HepG2 (cell line): Measurements from ENCODE around the gene DMXL1. TPM values are rescaled to one million over a fixed set of nuclear protein-coding genes. Genes with fewer than 3 reads are reported as not detected.
"Not testable (repeated sequence)": the region's sequence is repeated elsewhere in the genome, so short reads cannot be mapped to it uniquely, and the experiment has no call there.

Source experiments
- ATAC-seq: fragments of 200-7000 bp; cut with Tn5 transposase; 3 replicates; pipeline ENCODE4 v1.9.1; 2020; ENCODE audit warnings: mild to moderate bottlenecking, moderate library complexity
- BruUV-seq: library from RNA; stranded (reverse); fragments of 400-500 nt; replicated peaks from 2 replicates; lab custom pipeline; 2021; lab: Mats Ljungman, UMichigan
- CTCF ChIA-PET: fragments of 300-600 bp; formaldehyde crosslinking; extraction: SDS; loops from one replicate; lab custom pipeline; 2021; ENCODE audit warnings: low total read pairs, inconsistent platforms, low intra/inter-chr PET ratio; lab: Yijun Ruan, JAX
- POLR2A ChIA-PET: fragments of 350-600 bp; sonication (Branson Sonifier 250); formaldehyde crosslinking; loops from one replicate; lab custom pipeline; 2020; ENCODE audit warnings: antibody characterized with exemption, inconsistent platforms; lab: Yijun Ruan, JAX
- DNase-seq: peaks from one replicate; pipeline ENCODE4 v3.0.0-alpha.2; 2015; ENCODE audit warnings: low spot score
- FAIRE-seq: peaks from 3 replicates; lab custom pipeline; 2011; peaks lifted over from hg19 to GRCh38; lab: Jason Lieb, UNC
- H2AFZ ChIP-seq: one replicate; pipeline ENCODE4 v1.6.1; 2011; ENCODE audit warnings: low read length, inconsistent platforms
- H3K27ac ChIP-seq: fragments of 300-600 bp; 3 replicates; pipeline ENCODE4 v1.8.0; 2011; ENCODE audit warnings: mixed run types, mild to moderate bottlenecking, mixed read lengths, low read length, inconsistent platforms; ENCODE audit not compliant: insufficient read depth; ENCODE audit errors: extremely low read length
- H3K27me3 ChIP-seq, 2 experiments: fragments of 200-600 bp in 1 of 2; 2 replicates in 1 of 2; 3 replicates in 1 of 2; pipeline versions ENCODE4 v1.6.0 to v1.8.0; 2011; ENCODE audit warnings: low read length in 2 of 2, mild to moderate bottlenecking in 2 of 2, moderate library complexity in 2 of 2, inconsistent platforms in 1 of 2; ENCODE audit not compliant: insufficient read depth in 2 of 2, control insufficient read depth in 1 of 2
- H3K36me3 ChIP-seq, 2 experiments: fragments of 200-600 bp in 1 of 2; replicated peaks in 1 of 2; 2 replicates in 1 of 2; 3 replicates in 1 of 2; pipeline versions ENCODE4 v1.5.1 to v1.8.0; 2011; ENCODE audit warnings: low read length in 2 of 2, inconsistent platforms in 1 of 2; ENCODE audit not compliant: insufficient read depth in 2 of 2, control insufficient read depth in 1 of 2
- H3K4me1 ChIP-seq: 2 replicates; pipeline ENCODE4 v1.5.1; 2012; ENCODE audit warnings: low read length, inconsistent platforms; ENCODE audit not compliant: insufficient read depth
- H3K4me2 ChIP-seq: 2 replicates; pipeline ENCODE4 v1.6.0; 2011; ENCODE audit warnings: low read depth, low read length, inconsistent platforms
- H3K4me3 ChIP-seq, 3 experiments: fragments of 200-600 bp in 1 of 3; sonication (generic), shearing (Covaris generic) in 1 of 3; replicated peaks in 1 of 3; 2 replicates each; pipeline ENCODE4 v1.5.1; 2011 to 2016; ENCODE audit warnings: low read length in 3 of 3, inconsistent platforms in 2 of 3, low read depth in 2 of 3, mild to moderate bottlenecking in 2 of 3, control low read depth in 1 of 3, mixed read lengths in 1 of 3; ENCODE audit not compliant: insufficient read depth in 1 of 3
- H3K79me2 ChIP-seq: one replicate; pipeline ENCODE4 v1.6.1; 2011; ENCODE audit warnings: low read length, inconsistent platforms; ENCODE audit not compliant: insufficient read depth
- H3K9ac ChIP-seq: 2 replicates; pipeline ENCODE4 v1.6.0; 2011; ENCODE audit warnings: mild to moderate bottlenecking, low read depth, low read length, inconsistent platforms; ENCODE audit not compliant: insufficient read depth
- H3K9me3 ChIP-seq: 2 replicates; pipeline ENCODE4 v1.5.1; 2012; ENCODE audit warnings: mild to moderate bottlenecking, low read length
- H4K20me1 ChIP-seq: 2 replicates; pipeline ENCODE4 v1.6.0; 2011; ENCODE audit warnings: inconsistent platforms, mild to moderate bottlenecking, low read length, moderate library complexity; ENCODE audit not compliant: insufficient read depth
- FOXK2 ChIP-seq: fragments of 450-650 bp; IDR thresholded peaks from 2 replicates; pipeline ENCODE4 v1.6.1; 2016
- HNRNPLL ChIP-seq: fragments of 200-400 bp; formaldehyde crosslinking; IDR thresholded peaks from 2 replicates; pipeline ENCODE4 v1.6.1; 2017; ENCODE audit warnings: mild to moderate bottlenecking, low read depth, low read length; ENCODE audit not compliant: poor library complexity, severe bottlenecking
- JARID2 ChIP-seq: sonication (generic); formaldehyde crosslinking; IDR thresholded peaks from 2 replicates; pipeline ENCODE4 v1.8.1; 2023; ENCODE audit warnings: missing genetic modification reagents, inconsistent platforms; ENCODE audit not compliant: insufficient replicate concordance
- SOX6 ChIP-seq, 2 experiments: fragments of 450-650 bp in 1 of 2; sonication (generic) in 1 of 2; formaldehyde crosslinking in 1 of 2; IDR thresholded peaks; 2 replicates each; pipeline versions ENCODE4 v1.4.0 to v1.6.1; 2017 to 2020; ENCODE audit warnings: antibody characterized with exemption in 1 of 2, mild to moderate bottlenecking in 1 of 2, missing genetic modification reagents in 1 of 2
- THAP8 ChIP-seq: sonication (generic); formaldehyde crosslinking; IDR thresholded peaks from 2 replicates; pipeline ENCODE4 v1.5.1; 2020; ENCODE audit warnings: missing genetic modification reagents, mild to moderate bottlenecking, borderline replicate concordance
- USF2 ChIP-seq, 2 experiments: sonication (generic) in 1 of 2; formaldehyde crosslinking in 1 of 2; IDR thresholded peaks; 2 replicates each; pipeline versions ENCODE4 v1.5.1 to v1.6.1; 2011 to 2020; ENCODE audit warnings: borderline replicate concordance in 1 of 2, low read depth in 1 of 2, low read length in 1 of 2, mild to moderate bottlenecking in 1 of 2, missing genetic modification reagents in 1 of 2, moderate library complexity in 1 of 2
- XBP1 ChIP-seq: sonication (generic); formaldehyde crosslinking; IDR thresholded peaks from 2 replicates; pipeline ENCODE4 v1.5.0; 2020; ENCODE audit warnings: missing genetic modification reagents
- ZKSCAN1 ChIP-seq: fragments of 150-350 bp; IDR thresholded peaks from 2 replicates; pipeline ENCODE4 v1.6.1; 2014; ENCODE audit warnings: low read length
- ZNF224 ChIP-seq: sonication (generic); formaldehyde crosslinking; IDR thresholded peaks from 2 replicates; pipeline ENCODE4 v1.5.0; 2020; ENCODE audit warnings: mild to moderate bottlenecking, missing genetic modification reagents
- ZNF468 ChIP-seq: sonication (generic); formaldehyde crosslinking; IDR thresholded peaks from 2 replicates; pipeline ENCODE4 v1.8.0; 2022; ENCODE audit warnings: mild to moderate bottlenecking, moderate library complexity, missing genetic modification reagents
- ZNF570 ChIP-seq: sonication (generic); formaldehyde crosslinking; IDR thresholded peaks from 2 replicates; pipeline ENCODE4 v1.4.0; 2020; ENCODE audit warnings: mild to moderate bottlenecking, missing genetic modification reagents, borderline replicate concordance
- ZNF598 ChIP-seq: sonication (generic); formaldehyde crosslinking; IDR thresholded peaks from 2 replicates; pipeline ENCODE4 v1.5.1; 2020; ENCODE audit warnings: mild to moderate bottlenecking, missing genetic modification reagents, borderline replicate concordance
- WGBS: methylation state at CpG from one replicate; pipeline ENCODE4 v1.1.6; 2017; ENCODE audit warnings: low lambda C conversion rate; 5-methylcytosine and 5-hydroxymethylcytosine counted together
- in situ Hi-C: cut with HindIII; loops from 2 replicates; pipeline ENCODE4 v1.10.0; 2017; ENCODE audit warnings: low pct_unique_long_range_greater_than_20kb; ENCODE audit not compliant: extremely low pct_ligation_motif_present
- intact Hi-C: fragments of 100-400 bp; cut with micrococcal nuclease; formaldehyde crosslinking; loops from one replicate; pipeline ENCODE4 v1.10.0; 2022; ENCODE audit not compliant: unreplicated experiment
- polyA plus RNA-seq, 8 experiments: library from polyadenylated mRNA; depleted of rRNA in 3 of 8; stranded (reverse) in 7 of 8; unstranded in 1 of 8; fragments of >200 nt; fragmentation: Illumina TruSeq in 4 of 8; extraction: Trizol in 4 of 8; gene quantifications; 2 replicates each; pipeline versions ENCODE4 v1.2.1 to v1.2.3, GENCODE V29; 2011 to 2016; ENCODE audit warnings: low read depth in 4 of 8, missing spikeins in 1 of 8, mixed read lengths in 1 of 8; ENCODE audit not compliant: insufficient read depth in 1 of 8
- total RNA-seq, 5 experiments: library from RNA; depleted of rRNA; stranded (reverse); fragments of >200 nt; fragmentation: Illumina TruSeq; extraction: Trizol; gene quantifications; 2 replicates each; pipeline ENCODE4 v1.2.3, GENCODE V29; 2016; ENCODE audit warnings: low read depth in 1 of 5

Gene DMXL1
- total and polyA plus RNA-seq, 2 of the 13 experiments (the other 11 are each of a cell fraction or from before 2014, with no cell fraction given) = 6.9 to 18.6 TPM

- no peak for TF ChIP-seq SOX6 (IDR thresholded peaks at IDR 0.05)
- no peak for TF ChIP-seq SOX6 (CRISPR knock-in tag; IDR thresholded peaks at IDR 0.05)
- no peak for TF ChIP-seq XBP1 (CRISPR knock-in tag)
- 0 out of 2 replicates have a peak, but pooled peaks have one; percentile 54 for TF ChIP-seq ZNF224 (CRISPR knock-in tag)
- TF ChIP-seq, all 625 proteins: peak for 10
These were observed 691 bp downstream of the DMXL1 start (continued) for GRCh38 chr5:119071561-119071995.

GRCh38 chr5:119072496-119072895 is 1.6 kb downstream of the DMXL1 start:
- no peak overlapping the region for H2AFZ ChIP-seq
- peak overlapping the region; percentile 91 to 93 (median 92); a peak in 5 of 6 replicates for H3K4me3 ChIP-seq
- H3K36me3 ChIP-seq = no peaks in the 10 kb centered on the region
- ChIA-PET POLR2A (no interaction called here), CTCF (no interaction called here)
- H3K4me1 ChIP-seq = peaks cover 37% of the 10 kb centered on the region
- TF ChIP-seq ZNF598 (CRISPR knock-in tag) (no peak), ZNF570 (CRISPR knock-in tag) (no peak), THAP8 (CRISPR knock-in tag) (no peak), HNRNPLL (no peak), SOX6 (IDR thresholded peaks at IDR 0.05) (no peak), SOX6 (CRISPR knock-in tag; IDR thresholded peaks at IDR 0.05) (no peak), ZNF468 (CRISPR knock-in tag) (no peak), USF2 (IDR thresholded peaks at IDR 0.05; ENCODE audit: low read depth, low read length) (no peak), USF2 (CRISPR knock-in tag; IDR thresholded peaks at IDR 0.05; ENCODE audit: borderline replicate concordance) (no peak), JARID2 (no peak), FOXK2 (no peak), ZKSCAN1 (no peak)
- H3K27me3 ChIP-seq = no peaks in the 10 kb centered on the region; a peak in 1 of 5 replicates
- no peak for ATAC-seq
- H3K27ac ChIP-seq = no peak overlapping the region
- H4K20me1 ChIP-seq = no peaks in the 10 kb centered on the region
- peaks cover 48% of the 10 kb centered on the region for H3K79me2 ChIP-seq
- H3K9ac ChIP-seq = peak overlapping the region; percentile 92; the same call in 1 of the 2 replicates
- no TSS peak for BruUV-seq
- WGBS = 50% methylated on average over 2 of the region's 2 CpGs
- DNase-seq = no peak
- in situ Hi-C loops (no loop called here), intact Hi-C loops (loop anchor here (5.0 kb wide), 1 partner anchor 340 kb away; no protein-coding TSS in a partner anchor)
- no peak for FAIRE-seq
- peak overlapping the region; percentile 62 for H3K4me2 ChIP-seq
- no peaks in the 10 kb centered on the region for H3K9me3 ChIP-seq

DNA sequence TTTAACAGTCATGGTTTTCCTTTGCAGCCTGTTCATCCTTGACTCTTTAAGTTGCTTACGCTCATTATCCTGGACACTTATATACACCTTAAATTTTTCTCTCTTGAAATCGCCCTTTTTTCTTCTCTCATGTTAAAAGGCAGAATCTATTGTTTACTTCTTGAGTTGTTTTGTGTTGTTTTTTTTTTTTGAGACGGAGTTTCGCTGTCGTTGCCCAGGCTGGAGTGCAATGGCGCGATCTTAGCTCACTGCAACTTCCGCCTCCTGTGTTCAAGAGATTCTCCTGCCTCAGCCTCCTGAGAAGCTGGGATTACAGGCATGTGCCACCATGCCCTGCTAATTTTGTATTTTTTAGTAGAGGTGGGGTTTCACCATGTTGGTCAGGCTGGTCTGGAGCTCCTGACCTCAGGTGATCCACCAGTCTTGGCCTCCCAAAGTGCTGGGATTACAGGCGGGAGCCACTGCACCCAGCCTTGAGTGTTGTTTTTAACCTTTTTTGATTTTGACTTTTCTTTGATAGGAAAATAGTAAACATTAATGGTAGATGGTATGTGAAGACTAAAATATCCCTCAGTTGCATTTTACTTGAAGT is 3.0 kb downstream of the DMXL1 start:
- H4K20me1 ChIP-seq, H3K36me3 ChIP-seq, H2AFZ ChIP-seq, BruUV-seq, DNase-seq, H3K4me3 ChIP-seq, H3K27ac ChIP-seq, H3K9me3 ChIP-seq, CTCF ChIA-PET, FAIRE-seq, POLR2A ChIA-PET, in situ Hi-C loops, H3K27me3 ChIP-seq, H3K9ac ChIP-seq, ATAC-seq: not testable (repeated sequence)
- Histone ChIP-seq H3K79me2 (peaks cover 51% of the 10 kb centered on the region), H3K4me2 (peak overlapping the region; percentile 62; the same call in 1 of the 2 replicates), H3K4me1 (peaks cover 33% of the 10 kb centered on the region)
- intact Hi-C loops = loop anchor here (5.0 kb wide), 1 partner anchor 338 kb away; no protein-coding TSS in a partner anchor
- 95% methylated on average over 9 of the region's 9 CpGs for WGBS
